Esophagus squamous epithelium (tissue), 5 donors: ENCODE results near the gene ZNF774. TPM values are rescaled to one million over a fixed set of nuclear protein-coding genes. Genes with fewer than 3 reads are reported as not detected.

Experiments
- DNase-seq: peaks from one replicate; lab custom pipeline; 2025; lab: John Stamatoyannopoulos, UW
- H3K27ac ChIP-seq, 4 donors: fragments of 200-600 bp; sonication (generic); one replicate each; pipeline ENCODE4 v1.5.1; 2016 to 2019; ENCODE audit warnings: mild to moderate bottlenecking in 1 of 4
- H3K27me3 ChIP-seq, 4 donors: fragments of 200-600 bp; sonication (generic); 1 replicate in 3 of 4; 2 replicates in 1 of 4; pipeline versions ENCODE4 v1.5.1 to v1.6.0; 2017 to 2021; ENCODE audit warnings: antibody characterized with exemption in 1 of 4
- H3K36me3 ChIP-seq, 3 donors: fragments of 200-600 bp; sonication (generic); one replicate each; pipeline ENCODE4 v1.5.1; 2016 to 2019
- H3K4me1 ChIP-seq, 3 donors: fragments of 200-600 bp; sonication (generic); one replicate each; pipeline ENCODE4 v1.5.1; 2017 to 2019
- H3K4me3 ChIP-seq, 4 donors: fragments of 200-600 bp; sonication (generic); 1 replicate in 3 of 4; 2 replicates in 1 of 4; pipeline ENCODE4 v1.5.1; 2016 to 2019; ENCODE audit warnings: mild to moderate bottlenecking in 2 of 4, moderate library complexity in 1 of 4
- H3K9me3 ChIP-seq, 3 donors: fragments of 200-600 bp; sonication (generic); one replicate each; pipeline ENCODE4 v1.5.1; 2016 to 2019
- CTCF ChIP-seq, 6 experiments: fragments of 450-650 bp in 4 of 6; fragments of 200-600 bp in 2 of 6; sonication (generic) in 2 of 6; IDR thresholded peaks; one replicate each; pipeline ENCODE4 v1.5.1; 2016 to 2019; ENCODE audit warnings: antibody characterized with exemption in 6 of 6, mild to moderate bottlenecking in 4 of 6, moderate library complexity in 4 of 6
- POLR2A ChIP-seq, 4 donors: fragments of 450-650 bp; IDR thresholded peaks; one replicate each; pipeline ENCODE4 v1.6.1; 2017; ENCODE audit warnings: antibody characterized with exemption in 4 of 4, mild to moderate bottlenecking in 4 of 4, moderate library complexity in 3 of 4
- WGBS, 2 donors: methylation state at CpG; one replicate each; pipeline ENCODE4 v1.1.5; 2018; 5-methylcytosine and 5-hydroxymethylcytosine counted together
- intact Hi-C: fragments of 100-400 bp; cut with DNase I; formaldehyde crosslinking; loops from one replicate; pipeline ENCODE4 v1.15.0; 2022
- total RNA-seq, 4 donors: library from RNA; depleted of rRNA; stranded (reverse); fragments of >200 nt; gene quantifications; one replicate each; pipeline ENCODE4 v1.1.0, GENCODE V29; 2016
- donor health status: DM: yes; HTN: yes; CAD: no.

The ZNF774 gene
- total RNA-seq, 4 donors from 2014 or later: 0.79 to 9.3 (median 1.8) TPM

- TF ChIP-seq CTCF (IDR thresholded peaks at IDR 0.05) (no peak), POLR2A (IDR thresholded peaks at IDR 0.05) (no peak)
- Histone ChIP-seq H3K27ac (peak overlapping the region in 1 of 4 donors; percentile 69), H3K9me3 (no peaks in the 10 kb centered on the region), H3K4me3 (no peak overlapping the region), H3K4me1 (peaks cover 5 to 45% (median 28%) of the 10 kb centered on the region in 3 donors), H3K27me3 (no peaks in the 10 kb centered on the region), H3K36me3 (no peaks in the 10 kb centered on the region)
- intact Hi-C loops: loop anchor here (10.0 kb wide), 1 partner anchor 164 kb away; no protein-coding TSS in a partner anchor
- WGBS, 2 donors: 42% methylated on average over 1 of the region's 1 CpG
- no peak for DNase-seq
Observed at GRCh38 chr15:90320885-90321278, 31.2 kb upstream of the ZNF774 start.

- DNase-seq: no peak
- 68 to 74% methylated on average over 4 of the region's 4 CpGs for WGBS, 2 donors
- H3K4me3 ChIP-seq: no peak overlapping the region
- intact Hi-C loops: loop anchor here (10.0 kb wide), 1 partner anchor 162 kb away; no protein-coding TSS in a partner anchor
- no peaks in the 10 kb centered on the region for H3K36me3 ChIP-seq
- H3K4me1 ChIP-seq: peaks cover 4 to 35% (median 22%) of the 10 kb centered on the region in 3 donors
- no peaks in the 10 kb centered on the region for H3K9me3 ChIP-seq
- H3K27me3 ChIP-seq: no peaks in the 10 kb centered on the region
- H3K27ac ChIP-seq: no peak overlapping the region
- TF ChIP-seq CTCF (IDR thresholded peaks at IDR 0.05) (no peak), POLR2A (IDR thresholded peaks at IDR 0.05) (no peak)
Observed at GRCh38 chr15:90322538-90322937, 29.5 kb upstream of the ZNF774 start.

GRCh38 chr15:90325726-90326125 is 26.4 kb upstream of the ZNF774 start:
- H3K9me3 ChIP-seq: no peaks in the 10 kb centered on the region
- TF ChIP-seq POLR2A (IDR thresholded peaks at IDR 0.05) (no peak), CTCF (IDR thresholded peaks at IDR 0.05) (no peak)
- peaks cover 0 to 22% (median 11%) of the 10 kb centered on the region in 3 donors for H3K4me1 ChIP-seq
- H3K27ac ChIP-seq: no peak overlapping the region
- no peak overlapping the region for H3K4me3 ChIP-seq
- DNase-seq: no peak
- H3K27me3 ChIP-seq: no peaks in the 10 kb centered on the region
- H3K36me3 ChIP-seq: no peaks in the 10 kb centered on the region
- 70 to 78% methylated on average over 4 of the region's 4 CpGs for WGBS, 2 donors
- intact Hi-C loops: loop anchor here (10.0 kb wide), 1 partner anchor 159 kb away; no protein-coding TSS in a partner anchor

GRCh38 chr15:90326441-90326840 is 25.6 kb upstream of the ZNF774 start:
- intact Hi-C loops: loop anchor here (10.0 kb wide), 1 partner anchor 158 kb away; no protein-coding TSS in a partner anchor
- TF ChIP-seq POLR2A (IDR thresholded peaks at IDR 0.05) (no peak), CTCF (IDR thresholded peaks at IDR 0.05) (no peak)
- no peak overlapping the region for H3K4me3 ChIP-seq
- H3K27ac ChIP-seq: no peak overlapping the region
- H3K36me3 ChIP-seq: no peaks in the 10 kb centered on the region
- 63 to 99% methylated on average over 1 to 4 of the region's 4 CpGs for WGBS, 2 donors
- H3K9me3 ChIP-seq: no peaks in the 10 kb centered on the region
- peaks cover 0 to 20% (median 10%) of the 10 kb centered on the region in 3 donors for H3K4me1 ChIP-seq
- DNase-seq: no peak
- H3K27me3 ChIP-seq: no peaks in the 10 kb centered on the region

GRCh38 chr15:90327311-90327710 is 24.8 kb upstream of the ZNF774 start:
- H3K36me3 ChIP-seq: no peaks in the 10 kb centered on the region
- no peak overlapping the region for H3K27ac ChIP-seq
- peaks cover 0 to 18% (median 10%) of the 10 kb centered on the region in 3 donors for H3K4me1 ChIP-seq
- H3K4me3 ChIP-seq: no peak overlapping the region
- TF ChIP-seq CTCF (IDR thresholded peaks at IDR 0.05): no peak
- no peak for TF ChIP-seq POLR2A (IDR thresholded peaks at IDR 0.05)
- H3K27me3 ChIP-seq: no peaks in the 10 kb centered on the region
- intact Hi-C loops: loop anchor here (10.0 kb wide), 1 partner anchor 157 kb away; no protein-coding TSS in a partner anchor
- no peaks in the 10 kb centered on the region for H3K9me3 ChIP-seq
- no peak for DNase-seq
- 82 to 85% methylated on average over 6 of the region's 6 CpGs for WGBS, 2 donors
